Smooth muscle cell of bladder (primary cell): Measurements from ENCODE around the gene ATP5F1B. TPM values are rescaled to one million over a fixed set of nuclear protein-coding genes. Genes with fewer than 3 reads are reported as not detected.

Experiments used
- total RNA-seq: library from RNA; depleted of rRNA; stranded (reverse); fragments of >200 nt; gene quantifications from 2 replicates; pipeline ENCODE4 v1.2.3, GENCODE V29; 2014

ATP5F1B gene
- total RNA-seq, result 504 and 507 TPM in 2 replicates

DNA sequence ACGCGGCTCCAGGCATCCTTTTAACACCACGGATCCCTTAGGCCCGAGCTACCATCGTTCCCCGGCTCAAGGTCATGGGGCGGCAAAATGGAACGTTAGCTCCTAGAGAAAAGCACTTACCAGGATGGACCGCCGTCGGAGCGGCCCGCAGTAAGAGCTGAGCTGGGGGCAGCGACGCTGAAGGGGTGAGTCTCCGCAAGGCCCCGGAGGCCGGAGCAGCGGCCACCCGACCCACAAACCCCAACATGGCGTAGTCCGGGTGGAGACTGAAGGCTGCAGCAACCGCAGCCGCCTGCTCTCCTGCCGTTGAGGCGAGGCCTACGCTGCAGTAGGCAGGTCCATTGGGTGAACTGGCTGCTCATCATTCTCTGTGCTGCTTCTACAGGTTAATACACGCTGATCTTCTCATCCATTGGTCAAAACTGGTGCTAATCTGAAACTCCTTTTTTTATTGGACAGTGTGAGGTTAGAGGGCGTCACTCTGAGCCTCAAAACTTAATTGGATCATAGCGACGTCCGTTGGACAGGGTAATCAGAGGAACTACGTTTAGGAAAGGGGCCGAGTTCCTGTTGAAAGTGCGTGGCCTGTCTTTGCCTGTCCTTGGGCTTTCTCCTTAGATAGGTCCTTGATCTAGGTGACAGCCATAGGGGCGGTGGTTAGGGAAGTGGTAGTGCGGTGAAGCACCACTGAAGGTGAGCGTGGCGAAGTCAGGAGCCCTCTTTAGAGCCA, at the start of gene ATP5F1B:
ATP5F1B (minus strand) TSS at position 268 of the 730 bp plus-strand sequence; CDS start at position 247, 21 bp downstream.

GRCh38 chr12:56688129-56688845, 42.5 kb upstream of the ATP5F1B start, which contains the start of gene PTGES3:
TSS of gene PTGES3 (minus strand) at chr12:56688284. CDS start at chr12:56687999, 285 bp downstream.

DNA sequence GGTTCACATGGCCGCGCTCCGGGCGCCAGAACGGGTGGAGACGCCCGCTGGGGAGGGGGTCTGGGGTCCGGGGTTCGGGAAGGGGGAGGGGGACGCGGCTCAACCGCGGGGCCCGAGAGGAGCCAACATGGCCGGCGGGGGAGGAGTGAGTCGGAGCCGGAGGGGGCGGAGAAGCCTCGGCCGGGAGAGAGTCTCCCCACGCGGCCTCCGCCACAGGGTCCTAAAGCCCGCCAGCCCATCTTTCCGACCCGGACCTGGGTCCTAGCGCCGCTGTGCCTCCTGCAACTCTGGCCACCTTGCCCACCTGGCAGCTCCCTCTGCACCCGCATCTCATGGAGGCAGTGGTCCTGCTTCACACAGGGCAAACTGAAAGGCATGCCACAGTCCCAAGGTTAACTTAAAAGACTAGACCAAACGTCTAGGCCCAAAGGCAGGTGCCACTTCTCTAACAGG, 15.6 kb downstream of the ATP5F1B start, which contains the start of gene BAZ2A:
BAZ2A (minus strand) TSS at position 147 of the 453 bp plus-strand sequence. CDS start 12,796 bp downstream, outside the sequence.

Other genes with a start within 250 kb of the ATP5F1B start
- gene TIMELESS, start 196.6 kb downstream of the ATP5F1B start, total RNA-seq, result 2.1 and 3.6 TPM in 2 replicates
- not detected in 2 replicates for gene MIP, start 191.3 kb downstream of the ATP5F1B start, total RNA-seq
- gene SPRYD4, start 177.4 kb downstream of the ATP5F1B start, total RNA-seq, result 1.00 and 1.2 TPM in 2 replicates
- 0.09 TPM in 1 of 2 replicates, not detected in the other for gene GLS2, start 157.8 kb downstream of the ATP5F1B start, total RNA-seq
- gene RBMS2, start 124.2 kb downstream of the ATP5F1B start, total RNA-seq, result 10.2 and 10.5 TPM in 2 replicates
- 12.4 and 16.0 TPM in 2 replicates for gene BAZ2A, start 15.7 kb downstream of the ATP5F1B start, total RNA-seq
- gene PTGES3, start 42.3 kb upstream of the ATP5F1B start, total RNA-seq, result 33.1 and 48.4 TPM in 2 replicates
- gene NACA, start 79.3 kb upstream of the ATP5F1B start, total RNA-seq, result 1,171 and 1,228 TPM in 2 replicates
- 2.7 and 3.8 TPM in 2 replicates for gene PRIM1, start 106.3 kb upstream of the ATP5F1B start, total RNA-seq
- 3.6 and 5.0 TPM in 2 replicates for gene HSD17B6, start 117.3 kb upstream of the ATP5F1B start, total RNA-seq